K562 (cell line): Measurements from ENCODE around the gene POP5. TPM values are rescaled to one million over a fixed set of nuclear protein-coding genes. Genes with fewer than 3 reads are reported as not detected.

Experiments used
- CBX8 ChIP-seq: fragments of 200-600 bp; sonication (generic); IDR thresholded peaks from 2 replicates; pipeline ENCODE4 v1.6.1; 2012; ENCODE audit warnings: borderline replicate concordance, mixed run types, low read depth, mild to moderate bottlenecking, moderate library complexity, mixed read lengths, low read length, control low read depth, inconsistent platforms; ENCODE audit not compliant: poor library complexity, severe bottlenecking; ENCODE audit errors: extremely low read depth
- CHCHD3 ChIP-seq: fragments of 250-450 bp; sonication (Bioruptor Pico); IDR thresholded peaks from 2 replicates; pipeline ENCODE4 v2.1.2; 2022; ENCODE audit warnings: mild to moderate bottlenecking
- CHD1 ChIP-seq: fragments of 200-600 bp; sonication (generic); IDR thresholded peaks from one replicate; pipeline ENCODE4 v1.6.1; 2012; ENCODE audit warnings: mild to moderate bottlenecking, moderate library complexity, low read length, inconsistent platforms
- DDX20 ChIP-seq: fragments of 450-650 bp; IDR thresholded peaks from 2 replicates; pipeline ENCODE4 v1.6.1; 2016; ENCODE audit warnings: missing genetic modification characterization, low read depth, mild to moderate bottlenecking, missing compliant biosample characterization, moderate library complexity
- GMEB1 ChIP-seq: fragments of 250-450 bp; sonication (Bioruptor Pico); IDR thresholded peaks from 2 replicates; pipeline ENCODE4 v1.4.0; 2020; ENCODE audit warnings: mild to moderate bottlenecking
- HNRNPUL1 ChIP-seq: fragments of 200-400 bp; formaldehyde crosslinking; IDR thresholded peaks from 2 replicates; pipeline ENCODE4 v1.6.1; 2017; ENCODE audit warnings: low read length
- MTF1 ChIP-seq: fragments of 250-450 bp; sonication (Bioruptor Pico); IDR thresholded peaks from 2 replicates; pipeline ENCODE4 v1.9.0; 2021; ENCODE audit warnings: moderate library complexity, mild to moderate bottlenecking, inconsistent platforms, borderline replicate concordance
- NFYB ChIP-seq: IDR thresholded peaks from 2 replicates; pipeline ENCODE4 v1.6.1; 2011; ENCODE audit warnings: mild to moderate bottlenecking, moderate library complexity; ENCODE audit not compliant: insufficient read length; ENCODE audit errors: extremely low read depth
- NR3C1 ChIP-seq: sonication (generic); formaldehyde crosslinking; IDR thresholded peaks from 2 replicates; pipeline ENCODE4 v1.8.1; 2022; ENCODE audit warnings: missing genetic modification reagents
- RAD51 ChIP-seq: fragments of 450-650 bp; IDR thresholded peaks from 2 replicates; pipeline ENCODE4 v1.7.1; 2016; ENCODE audit warnings: low read depth, mild to moderate bottlenecking, borderline replicate concordance
- RFX1 ChIP-seq: fragments of 450-650 bp; IDR thresholded peaks from 2 replicates; pipeline ENCODE4 v1.6.1; 2016; ENCODE audit warnings: mild to moderate bottlenecking, moderate library complexity
- SMARCA5 ChIP-seq: fragments of 450-650 bp; IDR thresholded peaks from 2 replicates; pipeline ENCODE4 v1.6.1; 2016
- SRSF1 ChIP-seq: fragments of 200-400 bp; formaldehyde crosslinking; IDR thresholded peaks from 2 replicates; pipeline ENCODE4 v1.6.1; 2017; ENCODE audit warnings: mild to moderate bottlenecking, low read depth, low read length, moderate library complexity
- TAF7 ChIP-seq: fragments of 450-650 bp; IDR thresholded peaks from 2 replicates; pipeline ENCODE4 v1.6.1; 2016; ENCODE audit warnings: missing genetic modification characterization, missing compliant biosample characterization
- TCFL5 ChIP-seq: fragments of 250-450 bp; sonication (Bioruptor Pico); conservative IDR thresholded peaks from 2 replicates; pipeline ENCODE4 v1.6.1; 2021; ENCODE audit warnings: mild to moderate bottlenecking, moderate library complexity, matching md5 sums
- TFAP4 ChIP-seq: sonication (generic); formaldehyde crosslinking; IDR thresholded peaks from 2 replicates; pipeline ENCODE4 v1.8.0; 2022; ENCODE audit warnings: missing genetic modification reagents, mild to moderate bottlenecking, moderate library complexity, borderline replicate concordance
- YBX1 ChIP-seq: fragments of 450-650 bp; IDR thresholded peaks from 2 replicates; pipeline ENCODE4 v1.7.1; 2016; ENCODE audit warnings: mild to moderate bottlenecking
- ZC3H4 ChIP-seq: sonication (generic); formaldehyde crosslinking; IDR thresholded peaks from 2 replicates; pipeline ENCODE4 v1.9.0; 2021; ENCODE audit warnings: missing genetic modification reagents, borderline replicate concordance
- ZNF143 ChIP-seq: sonication (generic); formaldehyde crosslinking; IDR thresholded peaks from 2 replicates; pipeline ENCODE4 v1.9.0; 2022; ENCODE audit warnings: mild to moderate bottlenecking, missing genetic modification reagents
- ZNF217 ChIP-seq: sonication (generic); formaldehyde crosslinking; IDR thresholded peaks from 2 replicates; pipeline ENCODE4 v1.8.0; 2022; ENCODE audit warnings: mild to moderate bottlenecking, missing genetic modification reagents
- ZNF57 ChIP-seq: fragments of 450-650 bp; formaldehyde crosslinking; IDR thresholded peaks from 2 replicates; pipeline ENCODE4 v1.4.0; 2020; ENCODE audit warnings: mild to moderate bottlenecking, moderate library complexity
- ZNF583 ChIP-seq: fragments of 250-450 bp; sonication (Bioruptor Pico); IDR thresholded peaks from 2 replicates; pipeline ENCODE4 v1.4.0; 2020
- ZNF586 ChIP-seq: fragments of 450-650 bp; formaldehyde crosslinking; conservative IDR thresholded peaks from 2 replicates; pipeline ENCODE4 v1.4.0; 2020; ENCODE audit warnings: mild to moderate bottlenecking, moderate library complexity
- ZNF75A ChIP-seq: fragments of 450-650 bp; formaldehyde crosslinking; IDR thresholded peaks from 2 replicates; pipeline ENCODE4 v1.4.0; 2020; ENCODE audit warnings: mild to moderate bottlenecking
- ZNF780A ChIP-seq: fragments of 250-450 bp; sonication (Bioruptor Pico); IDR thresholded peaks from 2 replicates; pipeline ENCODE4 v1.5.0; 2021; ENCODE audit warnings: mild to moderate bottlenecking
- polyA plus RNA-seq, 8 experiments: library from polyadenylated mRNA; depleted of rRNA in 4 of 8; stranded (reverse) in 5 of 8; unstranded in 3 of 8; fragments of >200 nt; fragmentation: Nextera tagmentation in 2 of 8; fragmentation: Illumina TruSeq in 1 of 8; extraction: Ambion mirVana in 2 of 8; extraction: Trizol in 1 of 8; gene quantifications; 2 replicates each; pipeline versions ENCODE4 v1.2.1 to v1.2.3, GENCODE V29; 2011 to 2014; ENCODE audit warnings: inconsistent platforms in 1 of 8, missing spikeins in 1 of 8
- total RNA-seq, 7 experiments: library from RNA; depleted of rRNA in 6 of 7; stranded (reverse); fragments of >200 nt in 6 of 7; fragmentation: Illumina TruSeq in 2 of 7; extraction: Trizol in 2 of 7; gene quantifications; 2 replicates each; pipeline versions ENCODE4 v1.2.1 to v1.2.3, GENCODE V29; 2011 to 2021; ENCODE audit warnings: low replicate concordance in 1 of 7
- TF ChIP-seq, protein P1 (sequence below), 2 experiments: fragments of 450-650 bp in 1 of 2; IDR thresholded peaks; 2 replicates each; pipeline ENCODE4 v1.6.1; 2011 to 2017; ENCODE audit warnings: low read depth in 2 of 2, antibody characterized with exemption in 1 of 2, borderline replicate concordance in 1 of 2, low read length in 1 of 2, mild to moderate bottlenecking in 1 of 2, mixed read lengths in 1 of 2; ENCODE audit not compliant: control insufficient read depth in 1 of 2

Gene POP5
- total and polyA plus RNA-seq, 9 of the 15 experiments (the other 6 are each of a cell fraction or from before 2014, with no cell fraction given): 57.5 to 253 (median 73.8) TPM

DNA sequence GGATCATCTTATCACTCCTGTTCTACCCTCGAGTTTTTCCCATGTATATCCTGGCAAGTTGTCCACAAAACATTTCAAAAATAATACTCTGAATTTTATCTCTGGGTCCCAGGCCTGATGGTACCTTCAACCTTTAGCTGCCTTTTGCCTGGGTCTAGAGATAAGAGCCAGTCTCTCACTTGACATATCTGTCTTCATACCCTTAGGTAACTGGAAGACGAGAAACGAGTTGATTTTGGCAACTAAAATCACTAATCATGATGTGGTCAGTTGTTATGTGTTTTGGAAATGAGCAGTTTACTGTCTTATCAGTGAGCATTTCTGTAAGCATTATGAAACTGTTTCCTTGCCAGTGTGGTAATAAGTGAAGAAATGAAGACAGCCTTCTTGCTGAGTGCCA lies 40.8 kb downstream of the POP5 start (continued):
- TF ChIP-seq CBX8 (no peak), TFAP4 (CRISPR knock-in tag) (peak; percentile 27; the same call in 1 of the 2 replicates), ZNF143 (CRISPR knock-in tag) (no peak), DDX20 (tag) (peak; percentile 78; the same call in 1 of the 2 replicates), ZNF217 (CRISPR knock-in tag) (no peak), SRSF1 (no peak), TCFL5 (no peak; the same call in 1 of the 2 replicates), YBX1 (no peak), ZNF586 (CRISPR knock-in tag) (no peak), TAF7 (tag) (no peak), SMARCA5 (no peak), CHCHD3 (CRISPR knock-in tag) (no peak), ZNF780A (CRISPR knock-in tag) (no peak), CHD1 (no peak), RAD51 (no peak; the same call in 1 of the 2 replicates), RFX1 (no peak), NR3C1 (no peak), HNRNPUL1 (no peak), ZNF57 (CRISPR knock-in tag) (no peak), ZC3H4 (CRISPR knock-in tag) (no peak), ZNF583 (CRISPR knock-in tag) (no peak), GMEB1 (no peak), MTF1 (no peak), ZNF75A (no peak), NFYB (no peak)
- TF ChIP-seq, protein P1, sequence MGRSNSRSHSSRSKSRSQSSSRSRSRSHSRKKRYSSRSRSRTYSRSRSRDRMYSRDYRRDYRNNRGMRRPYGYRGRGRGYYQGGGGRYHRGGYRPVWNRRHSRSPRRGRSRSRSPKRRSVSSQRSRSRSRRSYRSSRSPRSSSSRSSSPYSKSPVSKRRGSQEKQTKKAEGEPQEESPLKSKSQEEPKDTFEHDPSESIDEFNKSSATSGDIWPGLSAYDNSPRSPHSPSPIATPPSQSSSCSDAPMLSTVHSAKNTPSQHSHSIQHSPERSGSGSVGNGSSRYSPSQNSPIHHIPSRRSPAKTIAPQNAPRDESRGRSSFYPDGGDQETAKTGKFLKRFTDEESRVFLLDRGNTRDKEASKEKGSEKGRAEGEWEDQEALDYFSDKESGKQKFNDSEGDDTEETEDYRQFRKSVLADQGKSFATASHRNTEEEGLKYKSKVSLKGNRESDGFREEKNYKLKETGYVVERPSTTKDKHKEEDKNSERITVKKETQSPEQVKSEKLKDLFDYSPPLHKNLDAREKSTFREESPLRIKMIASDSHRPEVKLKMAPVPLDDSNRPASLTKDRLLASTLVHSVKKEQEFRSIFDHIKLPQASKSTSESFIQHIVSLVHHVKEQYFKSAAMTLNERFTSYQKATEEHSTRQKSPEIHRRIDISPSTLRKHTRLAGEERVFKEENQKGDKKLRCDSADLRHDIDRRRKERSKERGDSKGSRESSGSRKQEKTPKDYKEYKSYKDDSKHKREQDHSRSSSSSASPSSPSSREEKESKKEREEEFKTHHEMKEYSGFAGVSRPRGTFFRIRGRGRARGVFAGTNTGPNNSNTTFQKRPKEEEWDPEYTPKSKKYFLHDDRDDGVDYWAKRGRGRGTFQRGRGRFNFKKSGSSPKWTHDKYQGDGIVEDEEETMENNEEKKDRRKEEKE (IDR thresholded peaks at IDR 0.05; ENCODE audit: borderline replicate concordance in 1 of 2, control insufficient read depth in 1 of 2, low read depth in 2 of 2, low read length in 1 of 2): no peak
